GM06990 (cell line): Measurements from ENCODE around the gene ART4.
A peak's percentile ranks its signal among the peaks of the same experiment; 100 is the strongest.

ENCODE experiments used
- DNase-seq: peaks from one replicate; pipeline ENCODE4 v3.0.0-alpha.2; 2011; ENCODE audit not compliant: insufficient read length; ENCODE audit errors: extremely low read depth
- H3K27me3 ChIP-seq: replicated peaks from 2 replicates; pipeline ENCODE4 v1.6.0; 2011; ENCODE audit warnings: low read length; ENCODE audit not compliant: control insufficient read depth, insufficient read depth
- H3K36me3 ChIP-seq: 2 replicates; pipeline ENCODE4 v1.5.1; 2011; ENCODE audit warnings: low read length; ENCODE audit not compliant: control insufficient read depth, insufficient read depth
- H3K4me3 ChIP-seq: replicated peaks from 2 replicates; pipeline ENCODE4 v1.5.1; 2011; ENCODE audit warnings: low read depth, mild to moderate bottlenecking, control low read depth, low read length
- TF ChIP-seq, protein P1 (sequence below): IDR thresholded peaks from 2 replicates; pipeline ENCODE4 v1.5.1; 2011; ENCODE audit warnings: low read length, control low read depth, mild to moderate bottlenecking, inconsistent platforms; ENCODE audit not compliant: insufficient read depth, poor library complexity, severe bottlenecking

ART4 gene

DNA sequence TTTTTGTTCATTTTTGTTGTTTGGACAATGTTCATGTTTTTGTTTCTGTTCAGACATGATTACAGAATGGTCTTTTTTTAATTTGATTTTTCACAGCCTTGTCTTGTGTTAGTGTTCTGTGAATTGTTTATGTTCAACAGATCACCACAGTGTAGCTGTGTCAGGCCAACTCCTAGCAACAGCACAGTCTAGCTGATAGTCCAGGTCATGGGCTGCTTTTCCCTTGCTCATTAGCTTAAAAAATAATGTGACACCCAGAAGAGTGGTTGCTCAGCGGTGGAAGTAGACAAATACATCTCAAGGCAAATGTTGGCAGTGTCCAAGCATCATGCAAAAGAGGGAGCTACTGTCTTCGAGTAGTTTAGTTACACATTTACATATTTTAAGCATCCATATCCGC is 62.5 kb downstream of the ART4 start:
- DNase-seq, result no peak
- H3K36me3 ChIP-seq, result no peaks in the 10 kb centered on the region
- H3K4me3 ChIP-seq, result no peak overlapping the region

DNA sequence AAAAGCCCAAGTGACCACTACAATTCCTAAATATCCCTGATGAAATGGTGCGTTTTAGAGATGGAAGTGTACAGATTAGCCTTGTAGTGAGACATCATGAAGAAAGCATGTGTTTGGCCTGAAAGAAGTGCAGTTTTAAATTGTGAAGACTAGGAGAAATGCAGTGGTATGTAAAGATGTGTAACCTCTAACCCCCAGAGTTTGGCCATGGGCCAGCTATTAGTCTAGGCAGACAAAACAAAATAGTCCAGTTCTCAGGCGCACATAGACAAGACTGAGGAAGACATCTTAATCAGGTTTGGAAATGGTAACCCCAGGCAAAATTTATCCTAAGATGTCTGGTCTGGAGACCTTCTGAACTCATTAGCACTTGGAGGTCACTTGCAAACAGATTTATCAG is 63.5 kb downstream of the ART4 start:
- no peak overlapping the region for H3K4me3 ChIP-seq
- no peak for DNase-seq
- no peaks in the 10 kb centered on the region for H3K36me3 ChIP-seq
- TF ChIP-seq, protein P1, sequence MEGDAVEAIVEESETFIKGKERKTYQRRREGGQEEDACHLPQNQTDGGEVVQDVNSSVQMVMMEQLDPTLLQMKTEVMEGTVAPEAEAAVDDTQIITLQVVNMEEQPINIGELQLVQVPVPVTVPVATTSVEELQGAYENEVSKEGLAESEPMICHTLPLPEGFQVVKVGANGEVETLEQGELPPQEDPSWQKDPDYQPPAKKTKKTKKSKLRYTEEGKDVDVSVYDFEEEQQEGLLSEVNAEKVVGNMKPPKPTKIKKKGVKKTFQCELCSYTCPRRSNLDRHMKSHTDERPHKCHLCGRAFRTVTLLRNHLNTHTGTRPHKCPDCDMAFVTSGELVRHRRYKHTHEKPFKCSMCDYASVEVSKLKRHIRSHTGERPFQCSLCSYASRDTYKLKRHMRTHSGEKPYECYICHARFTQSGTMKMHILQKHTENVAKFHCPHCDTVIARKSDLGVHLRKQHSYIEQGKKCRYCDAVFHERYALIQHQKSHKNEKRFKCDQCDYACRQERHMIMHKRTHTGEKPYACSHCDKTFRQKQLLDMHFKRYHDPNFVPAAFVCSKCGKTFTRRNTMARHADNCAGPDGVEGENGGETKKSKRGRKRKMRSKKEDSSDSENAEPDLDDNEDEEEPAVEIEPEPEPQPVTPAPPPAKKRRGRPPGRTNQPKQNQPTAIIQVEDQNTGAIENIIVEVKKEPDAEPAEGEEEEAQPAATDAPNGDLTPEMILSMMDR, result no peak
- no peaks in the 10 kb centered on the region for H3K27me3 ChIP-seq

More for the DNA sequence above, 62.5 kb downstream of the ART4 start:
- H3K27me3 ChIP-seq, result no peaks in the 10 kb centered on the region
- TF ChIP-seq, protein P1, result no peak

DNA sequence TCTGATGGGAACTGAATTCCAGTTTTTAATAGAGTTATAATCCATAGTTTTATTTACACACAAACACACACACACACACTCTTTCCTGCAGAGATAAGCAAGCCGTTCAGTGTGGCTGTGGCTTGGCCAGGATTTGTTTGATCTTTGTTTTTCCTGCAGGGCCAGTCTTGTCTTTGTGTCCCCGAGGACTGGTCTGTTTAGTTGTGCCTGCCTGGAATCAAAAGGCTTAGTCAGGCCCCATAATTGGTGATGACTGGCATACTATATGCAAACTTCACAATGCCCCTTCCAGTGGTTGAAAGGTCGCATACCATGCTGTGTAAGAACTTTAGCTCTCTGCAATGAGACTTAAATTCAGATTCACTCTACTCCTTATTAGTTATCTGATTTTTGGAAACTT is 66.1 kb downstream of the ART4 start:
- H3K36me3 ChIP-seq, result no peaks in the 10 kb centered on the region
- no peak for DNase-seq
- TF ChIP-seq, protein P1, result no peak
- H3K27me3 ChIP-seq, result no peaks in the 10 kb centered on the region
- no peak overlapping the region for H3K4me3 ChIP-seq

DNA sequence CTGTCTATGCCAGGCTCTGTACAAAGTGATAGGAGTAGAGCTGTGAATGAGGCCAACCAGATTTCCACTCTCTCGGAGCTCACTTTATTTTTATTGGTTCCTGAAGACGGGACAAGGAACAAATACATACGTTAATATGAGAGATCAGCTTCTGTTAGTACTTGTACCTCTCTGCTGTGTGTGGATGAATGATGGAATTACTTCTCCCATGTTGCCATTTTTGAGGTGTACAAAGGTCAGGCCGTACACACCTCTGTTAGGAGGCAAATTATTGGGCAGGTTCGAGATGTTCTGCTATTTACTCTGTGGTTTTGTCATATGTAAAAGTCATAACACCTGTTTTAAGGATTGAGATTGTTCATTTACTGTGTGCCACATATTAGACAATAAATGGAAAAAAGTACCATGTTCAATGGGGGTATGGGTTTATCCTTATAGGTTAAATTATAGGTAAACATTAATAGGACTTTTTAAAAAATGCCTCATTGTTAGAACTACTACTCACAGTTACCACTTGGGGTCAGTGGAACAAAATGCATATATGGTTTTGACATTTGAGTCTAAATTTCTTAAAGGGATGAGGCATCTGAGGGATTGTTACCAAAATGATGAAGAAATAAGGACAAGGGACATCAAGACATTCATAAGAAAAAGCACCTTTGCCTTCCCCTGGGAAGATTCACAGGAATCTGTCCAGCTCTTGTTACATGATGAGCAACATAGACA is 66.9 kb downstream of the ART4 start:
- no peak overlapping the region for H3K4me3 ChIP-seq
- no peaks in the 10 kb centered on the region for H3K27me3 ChIP-seq
- no peak for DNase-seq
- TF ChIP-seq, protein P1, result peak; percentile 39
- no peaks in the 10 kb centered on the region for H3K36me3 ChIP-seq

DNA sequence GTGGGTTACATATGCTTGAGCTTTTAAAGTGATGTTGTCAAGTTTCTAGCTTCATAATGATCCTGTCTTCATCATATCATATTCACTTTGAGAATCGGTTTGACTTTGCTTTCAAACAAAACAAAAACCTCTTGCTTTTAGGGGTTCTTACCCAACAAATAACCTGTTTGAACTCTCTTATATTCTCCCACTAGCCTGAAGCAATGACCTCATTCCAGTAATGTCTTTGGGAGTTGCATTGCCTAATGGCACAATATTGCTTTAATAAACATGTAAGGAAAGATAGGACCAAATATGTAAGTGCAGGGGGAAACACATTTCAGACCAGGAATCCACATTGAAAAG is 67.7 kb downstream of the ART4 start:
- no peaks in the 10 kb centered on the region for H3K27me3 ChIP-seq
- no peak overlapping the region; the same call in 1 of the 2 replicates for H3K4me3 ChIP-seq
- no peak for DNase-seq
- TF ChIP-seq, protein P1, result no peak
- no peaks in the 10 kb centered on the region for H3K36me3 ChIP-seq
